HEK293 (cell line): ENCODE data around the gene ZNF585A.

Experiments used
- CTCF ChIA-PET: fragments of 350-600 bp; formaldehyde crosslinking; extraction: SDS; loops from one replicate; lab custom pipeline; 2021; ENCODE audit warnings: antibody characterized with exemption; lab: Yijun Ruan, JAX
- POLR2A ChIA-PET: fragments of 300-600 bp; formaldehyde crosslinking; extraction: SDS; loops from one replicate; lab custom pipeline; 2020; ENCODE audit warnings: antibody characterized with exemption, inconsistent platforms; lab: Yijun Ruan, JAX
- H3K27ac ChIP-seq: fragments of 200-500 bp; sonication (Bioruptor generic); 2 replicates; pipeline ENCODE4 v1.5.1; 2014; ENCODE audit warnings: low read depth, low read length, control low read depth, inconsistent platforms; ENCODE audit errors: extremely low read depth
- H3K36me3 ChIP-seq, 2 experiments: fragments of 200-500 bp in 1 of 2; sonication (Bioruptor generic) in 1 of 2; 1 replicate in 1 of 2; 2 replicates in 1 of 2; pipeline ENCODE4 v1.5.1; 2014 to 2017; ENCODE audit warnings: inconsistent platforms in 2 of 2, low read length in 2 of 2; ENCODE audit not compliant: control insufficient read depth in 2 of 2, insufficient read depth in 1 of 2
- H3K4me1 ChIP-seq: fragments of 200-500 bp; sonication (Bioruptor generic); 2 replicates; pipeline ENCODE4 v1.5.1; 2014; ENCODE audit warnings: mild to moderate bottlenecking, low read length, inconsistent platforms; ENCODE audit not compliant: control insufficient read depth, insufficient read depth
- H3K4me3 ChIP-seq: 2 replicates; pipeline ENCODE4 v1.5.1; 2011; ENCODE audit warnings: low read depth, mild to moderate bottlenecking, control low read depth, low read length, moderate library complexity
- H3K9me3 ChIP-seq: fragments of 200-500 bp; sonication (Bioruptor generic); 2 replicates; pipeline ENCODE4 v1.5.1; 2014; ENCODE audit warnings: low read depth, low read length, inconsistent platforms; ENCODE audit not compliant: control insufficient read depth, insufficient read depth
- KLF10 ChIP-seq: fragments of 450-650 bp; IDR thresholded peaks from 2 replicates; pipeline ENCODE4 v1.5.1; 2018; ENCODE audit warnings: missing biosample characterization, mild to moderate bottlenecking, missing genetic modification characterization
- MZF1 ChIP-seq: fragments of 450-650 bp; formaldehyde crosslinking; IDR thresholded peaks from 2 replicates; pipeline ENCODE4 v1.5.1; 2017; ENCODE audit warnings: missing biosample characterization, missing genetic modification characterization, borderline replicate concordance
- PRDM2 ChIP-seq: fragments of 450-650 bp; formaldehyde crosslinking; IDR thresholded peaks from 2 replicates; pipeline ENCODE4 v1.5.1; 2016; ENCODE audit warnings: missing biosample characterization, missing genetic modification characterization, borderline replicate concordance
- TCF7L2 ChIP-seq: IDR thresholded peaks from 2 replicates; pipeline ENCODE4 v1.6.1; 2011; ENCODE audit warnings: low read depth, mild to moderate bottlenecking, inconsistent platforms, low read length, moderate library complexity, borderline replicate concordance
- TSHZ1 ChIP-seq: fragments of 450-650 bp; formaldehyde crosslinking; IDR thresholded peaks from 2 replicates; pipeline ENCODE4 v1.5.1; 2016; ENCODE audit warnings: missing biosample characterization, missing genetic modification characterization, borderline replicate concordance
- ZBTB21 ChIP-seq: fragments of 450-650 bp; formaldehyde crosslinking; IDR thresholded peaks from 2 replicates; pipeline ENCODE4 v1.5.1; 2017; ENCODE audit warnings: missing biosample characterization, missing genetic modification characterization
- ZBTB6 ChIP-seq: fragments of 450-650 bp; formaldehyde crosslinking; IDR thresholded peaks from 2 replicates; pipeline ENCODE4 v1.5.1; 2017; ENCODE audit warnings: missing biosample characterization, missing genetic modification characterization
- ZBTB8A ChIP-seq: fragments of 450-650 bp; formaldehyde crosslinking; IDR thresholded peaks from 2 replicates; pipeline ENCODE4 v1.5.1; 2016; ENCODE audit warnings: missing biosample characterization, missing genetic modification characterization
- ZNF19 ChIP-seq: fragments of 450-650 bp; formaldehyde crosslinking; IDR thresholded peaks from 2 replicates; pipeline ENCODE4; 2016; ENCODE audit warnings: missing biosample characterization, missing genetic modification characterization, low read depth
- ZNF2 ChIP-seq: fragments of 450-650 bp; formaldehyde crosslinking; IDR thresholded peaks from 2 replicates; pipeline ENCODE4 v1.5.1; 2016; ENCODE audit warnings: missing biosample characterization, missing genetic modification characterization
- ZNF324 ChIP-seq: fragments of 450-650 bp; formaldehyde crosslinking; IDR thresholded peaks from 2 replicates; pipeline ENCODE4 v1.5.1; 2016; ENCODE audit warnings: missing biosample characterization, missing genetic modification characterization
- ZNF350 ChIP-seq: fragments of 450-650 bp; formaldehyde crosslinking; IDR thresholded peaks from 2 replicates; pipeline ENCODE4 v1.5.0; 2017; ENCODE audit warnings: missing biosample characterization, mild to moderate bottlenecking, missing genetic modification characterization
- ZNF354C ChIP-seq: fragments of 450-650 bp; formaldehyde crosslinking; IDR thresholded peaks from 2 replicates; pipeline ENCODE4 v1.5.1; 2016; ENCODE audit warnings: missing biosample characterization, missing genetic modification characterization, low read depth, borderline replicate concordance
- ZNF366 ChIP-seq: fragments of 450-650 bp; formaldehyde crosslinking; conservative IDR thresholded peaks from 2 replicates; pipeline ENCODE4 v1.5.1; 2016; ENCODE audit warnings: missing biosample characterization, missing genetic modification characterization
- ZNF510 ChIP-seq: fragments of 450-650 bp; formaldehyde crosslinking; IDR thresholded peaks from 2 replicates; pipeline ENCODE4 v1.5.1; 2018; ENCODE audit warnings: mild to moderate bottlenecking, missing genetic modification characterization, missing biosample characterization; ENCODE audit not compliant: insufficient replicate concordance
- ZNF529 ChIP-seq: fragments of 450-650 bp; formaldehyde crosslinking; IDR thresholded peaks from 2 replicates; pipeline ENCODE4 v1.5.1; 2017; ENCODE audit warnings: missing genetic modification characterization, missing biosample characterization; ENCODE audit not compliant: insufficient replicate concordance
- ZNF549 ChIP-seq: fragments of 450-650 bp; IDR thresholded peaks from 2 replicates; pipeline ENCODE4 v1.5.1; 2018; ENCODE audit warnings: missing biosample characterization, missing genetic modification characterization, mild to moderate bottlenecking, inconsistent platforms, moderate library complexity
- ZNF792 ChIP-seq: fragments of 450-650 bp; formaldehyde crosslinking; IDR thresholded peaks from 2 replicates; pipeline ENCODE4 v1.5.1; 2016; ENCODE audit warnings: missing biosample characterization, missing genetic modification characterization
- ZSCAN18 ChIP-seq: fragments of 450-650 bp; formaldehyde crosslinking; IDR thresholded peaks from 2 replicates; pipeline ENCODE4 v1.5.1; 2016; ENCODE audit warnings: missing biosample characterization, missing genetic modification characterization
- ZSCAN5A ChIP-seq: fragments of 450-650 bp; formaldehyde crosslinking; IDR thresholded peaks from 2 replicates; pipeline ENCODE4 v1.5.1; 2016; ENCODE audit warnings: missing biosample characterization, missing genetic modification characterization

Gene ZNF585A

GRCh38 chr19:37172368-37173366, at the start of gene ZNF585A:
ZNF585A (minus strand) TSS chr19:37172695; CDS start chr19:37169910, 2,785 bp downstream.
- Histone ChIP-seq H3K4me1 (no peaks in the 10 kb centered on the region; the same call in 1 of the 2 replicates), H3K27ac (peak within 1 kb of the TSS; percentile 47; the same call in 1 of the 2 replicates), H3K9me3 (peaks cover 12% of the 10 kb centered on the region), H3K4me3 (peak within 1 kb of the TSS; percentile 55), H3K36me3 (peaks cover 25 to 30% of the 10 kb centered on the region in 2 experiments)
- CTCF ChIA-PET: interaction anchor here (0.6 to 0.7 kb wide), 3 partner anchors 278 to 731 kb away, joined by 3 to 4 read pairs (median 3); no protein-coding TSS in a partner anchor
- POLR2A ChIA-PET: interaction anchor here (0.6 to 2.0 kb wide), 5 partner anchors 13 to 260 kb away, joined by 3 to 6 read pairs (median 4); partner anchors contain the start of genes ZNF383 and ZNF420
- TF ChIP-seq ZNF19: no peak
- TF ChIP-seq ZNF354C (tag by site-specific recombination): no peak
- no peak for TF ChIP-seq ZNF549
- no peak for TF ChIP-seq ZNF510
- TF ChIP-seq ZBTB6 (tag by site-specific recombination): peak; percentile 32
- no peak for TF ChIP-seq ZNF350 (tag by site-specific recombination)
- no peak; the same call in 1 of the 2 replicates for TF ChIP-seq TSHZ1 (tag by site-specific recombination)
- TF ChIP-seq ZSCAN18: 0 out of 2 replicates have a peak, but pooled peaks have one; percentile 31
- TF ChIP-seq KLF10 (tag by site-specific recombination): no peak
- TF ChIP-seq ZBTB8A (tag by site-specific recombination): peak; percentile 99
- TF ChIP-seq ZNF324 (tag by site-specific recombination): peak; percentile 76; the same call in 1 of the 2 replicates
- peak; percentile 39 for TF ChIP-seq MZF1
- TF ChIP-seq TCF7L2: peak; percentile 86; the same call in 1 of the 2 replicates
- TF ChIP-seq ZNF529: no peak
- no peak for TF ChIP-seq ZNF792
- no peak for TF ChIP-seq PRDM2
- peak; percentile 86 for TF ChIP-seq ZBTB21 (tag by site-specific recombination)
- peak; percentile 88 for TF ChIP-seq ZNF2 (tag by site-specific recombination)
- TF ChIP-seq ZSCAN5A (tag by site-specific recombination): no peak
- no peak; the same call in none of the 2 replicates for TF ChIP-seq ZNF366 (tag by site-specific recombination)
